ENCODE measurements around the gene TTN. TPM values are rescaled to one million over a fixed set of nuclear protein-coding genes. Genes with fewer than 3 reads are reported as not detected.

TTN gene
- total RNA-seq, 1 experiment from 2014 or later = 1.1 TPM

DNA sequence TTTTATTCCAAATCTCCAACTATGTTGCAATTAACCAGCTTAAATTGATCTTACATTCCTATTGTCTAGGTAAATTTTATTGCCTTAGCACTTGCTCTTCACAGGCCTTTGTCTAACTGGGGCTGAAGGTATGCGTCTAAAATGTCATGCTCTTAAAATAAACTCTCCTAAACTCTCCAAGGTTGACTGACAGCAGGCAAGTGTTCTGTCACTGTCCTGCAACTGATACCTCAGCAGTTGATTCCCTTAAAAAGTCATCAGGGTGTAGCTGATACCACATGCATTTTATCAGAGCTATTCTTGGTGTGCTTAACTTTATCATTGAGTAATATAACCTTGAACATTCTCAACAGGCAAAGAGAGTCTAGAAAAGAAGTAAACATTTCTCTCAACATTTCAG lies 680 bp downstream of the TTN start:
- no peak overlapping the region for H3K4me3 ChIP-seq (ENCODE audit: low read length)
- no peaks in the 10 kb centered on the region for H3K9me2 ChIP-seq (replicated peaks; ENCODE audit: low read length)
- TF ChIP-seq, protein P1, sequence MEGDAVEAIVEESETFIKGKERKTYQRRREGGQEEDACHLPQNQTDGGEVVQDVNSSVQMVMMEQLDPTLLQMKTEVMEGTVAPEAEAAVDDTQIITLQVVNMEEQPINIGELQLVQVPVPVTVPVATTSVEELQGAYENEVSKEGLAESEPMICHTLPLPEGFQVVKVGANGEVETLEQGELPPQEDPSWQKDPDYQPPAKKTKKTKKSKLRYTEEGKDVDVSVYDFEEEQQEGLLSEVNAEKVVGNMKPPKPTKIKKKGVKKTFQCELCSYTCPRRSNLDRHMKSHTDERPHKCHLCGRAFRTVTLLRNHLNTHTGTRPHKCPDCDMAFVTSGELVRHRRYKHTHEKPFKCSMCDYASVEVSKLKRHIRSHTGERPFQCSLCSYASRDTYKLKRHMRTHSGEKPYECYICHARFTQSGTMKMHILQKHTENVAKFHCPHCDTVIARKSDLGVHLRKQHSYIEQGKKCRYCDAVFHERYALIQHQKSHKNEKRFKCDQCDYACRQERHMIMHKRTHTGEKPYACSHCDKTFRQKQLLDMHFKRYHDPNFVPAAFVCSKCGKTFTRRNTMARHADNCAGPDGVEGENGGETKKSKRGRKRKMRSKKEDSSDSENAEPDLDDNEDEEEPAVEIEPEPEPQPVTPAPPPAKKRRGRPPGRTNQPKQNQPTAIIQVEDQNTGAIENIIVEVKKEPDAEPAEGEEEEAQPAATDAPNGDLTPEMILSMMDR (conservative IDR thresholded peaks at IDR 0.05; ENCODE audit: low read depth, low read length) = no peak
- TF ChIP-seq EZH2phosphoT487 (IDR thresholded peaks at IDR 0.05; ENCODE audit: borderline replicate concordance, low read length) = no peak
- no peak for TF ChIP-seq EZH2 (IDR thresholded peaks at IDR 0.05; ENCODE audit: low read length, unreplicated experiment)
- no peaks in the 10 kb centered on the region for H3K79me2 ChIP-seq (ENCODE audit: low read length)
- no peaks in the 10 kb centered on the region for H4K20me1 ChIP-seq (ENCODE audit: low read length)
- H3K27ac ChIP-seq (ENCODE audit: low read length) = no peak overlapping the region
- no peaks in the 10 kb centered on the region for H3F3A ChIP-seq (ENCODE audit: low read length, unreplicated experiment)
- H3K27me3 ChIP-seq (ENCODE audit: low read length) = no peaks in the 10 kb centered on the region
- no peak overlapping the region for H2AFZ ChIP-seq (ENCODE audit: low read length)
- POLR2A ChIA-PET (ENCODE audit: unreplicated experiment) = no interaction called here
- no peak for ATAC-seq
- H3K4me2 ChIP-seq (ENCODE audit: low read length) = no peak overlapping the region
- CTCF ChIA-PET = no interaction called here
- intact Hi-C loops (cut with micrococcal nuclease) = no loop called here
- no peak for DNase-seq
- BruUV-seq (replicated peaks) = no TSS peak
- no peaks in the 10 kb centered on the region for H3K4me1 ChIP-seq (ENCODE audit: insufficient read depth, low read length)
- no peaks in the 10 kb centered on the region for H3K36me3 ChIP-seq (ENCODE audit: low read depth, low read length)
- H3K9ac ChIP-seq (ENCODE audit: low read length) = no peak overlapping the region
- H3K9me3 ChIP-seq (ENCODE audit: low read length) = no peaks in the 10 kb centered on the region

DNA sequence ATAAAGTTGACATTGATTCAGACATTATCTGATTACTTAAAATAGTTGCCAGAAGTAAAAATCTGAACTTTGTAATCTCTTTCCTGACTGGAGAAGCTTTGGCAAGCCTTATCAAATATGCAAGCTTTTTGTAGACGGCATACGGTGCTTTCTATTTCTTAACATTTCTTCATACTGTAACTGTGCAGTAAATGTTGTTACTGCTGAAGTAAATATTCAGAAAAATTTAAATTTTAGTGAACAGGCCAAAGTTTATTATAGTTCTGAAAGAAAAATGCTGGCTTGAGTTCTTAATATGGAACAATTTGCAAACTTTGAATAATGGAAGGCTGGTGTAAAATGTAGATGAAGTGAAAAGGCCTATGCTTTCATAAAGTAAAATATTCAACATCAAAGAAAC lies 1.8 kb downstream of the TTN start:
- Histone ChIP-seq H3K36me3 (ENCODE audit: low read depth, low read length) (no peaks in the 10 kb centered on the region), H3K9me3 (ENCODE audit: low read length) (no peaks in the 10 kb centered on the region), H2AFZ (ENCODE audit: low read length) (no peak overlapping the region), H3K4me2 (ENCODE audit: low read length) (no peak overlapping the region), H3K4me3 (ENCODE audit: low read length) (no peak overlapping the region), H3F3A (ENCODE audit: low read length, unreplicated experiment) (no peaks in the 10 kb centered on the region), H3K9me2 (replicated peaks; ENCODE audit: low read length) (no peaks in the 10 kb centered on the region), H3K27ac (ENCODE audit: low read length) (no peak overlapping the region), H3K79me2 (ENCODE audit: low read length) (no peaks in the 10 kb centered on the region), H3K9ac (ENCODE audit: low read length) (no peak overlapping the region), H3K4me1 (ENCODE audit: insufficient read depth, low read length) (no peaks in the 10 kb centered on the region), H4K20me1 (ENCODE audit: low read length) (no peaks in the 10 kb centered on the region), H3K27me3 (ENCODE audit: low read length) (no peaks in the 10 kb centered on the region)
- POLR2A ChIA-PET (ENCODE audit: unreplicated experiment) = interaction anchor here (0.8 kb wide), 1 partner anchor 66 kb away, joined by 30 read pairs; no protein-coding TSS in a partner anchor
- TF ChIP-seq EZH2 (IDR thresholded peaks at IDR 0.05; ENCODE audit: low read length, unreplicated experiment) (no peak), EZH2phosphoT487 (IDR thresholded peaks at IDR 0.05; ENCODE audit: borderline replicate concordance, low read length) (no peak)
- TF ChIP-seq, protein P1 (conservative IDR thresholded peaks at IDR 0.05; ENCODE audit: low read depth, low read length) = no peak
- ATAC-seq (no peak), DNase-seq (no peak)
- CTCF ChIA-PET = no interaction called here
- intact Hi-C loops (cut with micrococcal nuclease) = no loop called here
- no TSS peak for BruUV-seq (replicated peaks)

DNA sequence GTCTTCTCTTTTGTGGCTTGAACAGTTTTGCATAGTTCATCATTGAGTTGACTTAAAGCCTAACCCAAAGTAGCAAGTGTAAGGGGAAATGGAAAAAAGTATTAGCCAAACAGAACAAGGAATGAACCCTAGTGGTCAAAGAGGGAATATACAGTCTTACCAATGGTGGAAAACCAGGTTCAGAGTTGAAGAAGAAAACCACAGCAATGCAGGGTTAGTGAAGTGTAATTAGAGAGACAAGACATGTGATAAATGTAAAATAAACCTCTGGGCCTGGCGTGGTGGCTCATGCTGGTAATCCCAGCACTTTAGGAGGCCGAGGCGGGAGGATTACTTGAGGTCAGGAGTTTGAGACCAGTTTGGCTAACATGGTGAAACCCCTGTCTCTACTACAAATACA lies 2.4 kb downstream of the TTN start:
- H3K4me1 ChIP-seq (ENCODE audit: insufficient read depth, low read length) = no peaks in the 10 kb centered on the region
- H3K9me2 ChIP-seq (replicated peaks; ENCODE audit: low read length) = no peaks in the 10 kb centered on the region
- no peaks in the 10 kb centered on the region for H3F3A ChIP-seq (ENCODE audit: low read length, unreplicated experiment)
- H3K4me2 ChIP-seq (ENCODE audit: low read length) = no peak overlapping the region
- no peaks in the 10 kb centered on the region for H3K79me2 ChIP-seq (ENCODE audit: low read length)
- ChIA-PET CTCF (no interaction called here), POLR2A (ENCODE audit: unreplicated experiment) (no interaction called here)
- TF ChIP-seq EZH2 (IDR thresholded peaks at IDR 0.05; ENCODE audit: low read length, unreplicated experiment) (no peak), EZH2phosphoT487 (IDR thresholded peaks at IDR 0.05; ENCODE audit: borderline replicate concordance, low read length) (no peak)
- TF ChIP-seq, protein P1 (conservative IDR thresholded peaks at IDR 0.05; ENCODE audit: low read depth, low read length) = peak; percentile 72
- no peaks in the 10 kb centered on the region for H3K36me3 ChIP-seq (ENCODE audit: low read depth, low read length)
- H3K27me3 ChIP-seq (ENCODE audit: low read length) = no peaks in the 10 kb centered on the region
- ATAC-seq (no peak), DNase-seq (peak; percentile 53)
- no peaks in the 10 kb centered on the region for H4K20me1 ChIP-seq (ENCODE audit: low read length)
- no peak overlapping the region for H3K4me3 ChIP-seq (ENCODE audit: low read length)
- H3K9me3 ChIP-seq (ENCODE audit: low read length) = no peaks in the 10 kb centered on the region
- intact Hi-C loops (cut with micrococcal nuclease) = no loop called here
- H3K9ac ChIP-seq (ENCODE audit: low read length) = no peak overlapping the region
- H3K27ac ChIP-seq (ENCODE audit: low read length) = no peak overlapping the region
- no peak overlapping the region for H2AFZ ChIP-seq (ENCODE audit: low read length)
- BruUV-seq (replicated peaks) = no TSS peak

All from PC-3 (cell line).